ENCODE results near the gene GLS.
"Not testable (repeated sequence)": the region's sequence is repeated elsewhere in the genome, so short reads cannot be mapped to it uniquely, and the experiment has no call there.

GLS gene

DNA sequence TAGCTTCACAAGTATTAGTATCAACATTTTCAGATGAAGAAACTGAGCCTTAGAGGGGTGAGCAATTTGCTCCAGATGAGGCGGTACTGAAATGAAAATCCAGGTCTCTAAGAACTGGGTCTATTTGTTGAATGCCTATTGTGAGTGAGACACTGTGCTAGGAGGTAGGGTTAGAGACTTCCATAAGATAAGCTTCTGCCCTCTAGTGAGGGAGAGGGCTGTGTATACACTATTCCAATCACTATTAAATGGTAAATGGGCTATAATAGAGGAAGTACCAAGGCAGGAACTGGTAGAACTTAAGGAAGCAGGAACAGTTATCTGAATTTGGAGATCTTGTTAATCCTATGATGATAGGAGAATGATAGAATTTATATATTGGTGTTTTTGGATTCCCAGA is 23.6 kb upstream of the GLS start:
- no peak for DNase-seq (ENCODE audit: low read depth)

DNA sequence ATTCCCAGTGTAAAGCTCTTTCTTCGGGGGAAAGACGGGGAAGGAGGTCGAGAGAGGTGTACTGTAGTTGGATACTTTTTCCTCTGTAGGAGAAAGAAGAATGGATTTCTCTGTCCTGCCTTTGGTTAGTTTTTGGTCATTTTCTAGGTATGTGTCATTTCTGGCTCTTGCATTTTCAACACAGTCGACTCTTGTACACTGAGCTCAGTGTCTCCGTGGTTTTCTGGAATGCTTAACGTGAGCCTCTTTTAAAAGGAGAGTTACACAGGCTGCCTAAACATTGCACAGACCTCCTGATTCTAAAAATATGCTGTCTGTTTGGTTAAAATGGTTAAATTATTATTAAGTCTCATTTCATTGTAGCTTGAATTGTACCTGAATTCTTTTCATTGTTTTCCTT is 21.8 kb upstream of the GLS start:
- DNase-seq (ENCODE audit: low read depth), result no peak

DNA sequence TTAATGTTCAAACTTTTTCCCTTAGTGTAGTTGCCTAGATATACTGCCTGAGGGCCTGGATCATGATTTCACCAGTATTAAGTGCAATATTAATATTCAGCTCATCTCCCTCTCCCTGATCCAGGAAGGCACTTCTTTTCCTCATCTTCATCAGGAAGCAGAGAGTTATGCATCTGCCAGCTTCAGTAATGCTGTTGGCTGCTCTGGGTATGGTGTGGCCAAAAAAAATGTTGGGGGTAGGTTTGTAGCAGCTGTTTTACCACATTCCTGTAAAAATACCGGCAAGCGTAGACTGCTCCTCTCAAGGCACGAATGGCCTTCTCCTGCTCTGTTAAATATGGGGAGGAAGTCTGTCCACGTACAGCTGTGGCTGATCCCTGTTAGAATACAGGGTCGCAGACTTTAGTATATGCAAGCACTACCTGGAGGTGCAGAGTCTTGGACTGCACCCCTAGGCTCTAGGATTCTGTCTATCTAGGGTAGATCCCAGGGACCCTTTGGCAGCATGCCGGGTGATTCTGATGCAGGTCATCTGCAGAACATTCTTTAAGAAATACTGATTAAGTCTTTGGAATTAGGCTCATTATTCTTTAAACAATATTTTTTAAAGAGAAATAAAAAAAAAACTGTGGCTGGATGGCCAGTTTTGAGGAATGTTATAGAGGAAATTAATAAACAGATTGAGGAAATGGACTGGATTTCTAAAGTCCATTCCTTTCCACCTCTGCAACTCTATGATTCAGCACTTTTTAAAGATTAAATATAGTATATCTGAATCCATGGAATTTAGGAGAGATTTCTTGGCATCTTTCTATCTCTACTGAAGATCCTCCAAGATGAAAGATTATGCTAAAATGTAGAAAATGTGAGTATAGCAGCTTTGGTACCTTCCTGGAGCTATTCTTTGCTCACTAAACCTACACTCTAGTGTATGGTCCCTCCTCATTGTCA is 21.0 kb upstream of the GLS start:
- no peak for DNase-seq (ENCODE audit: low read depth)

DNA sequence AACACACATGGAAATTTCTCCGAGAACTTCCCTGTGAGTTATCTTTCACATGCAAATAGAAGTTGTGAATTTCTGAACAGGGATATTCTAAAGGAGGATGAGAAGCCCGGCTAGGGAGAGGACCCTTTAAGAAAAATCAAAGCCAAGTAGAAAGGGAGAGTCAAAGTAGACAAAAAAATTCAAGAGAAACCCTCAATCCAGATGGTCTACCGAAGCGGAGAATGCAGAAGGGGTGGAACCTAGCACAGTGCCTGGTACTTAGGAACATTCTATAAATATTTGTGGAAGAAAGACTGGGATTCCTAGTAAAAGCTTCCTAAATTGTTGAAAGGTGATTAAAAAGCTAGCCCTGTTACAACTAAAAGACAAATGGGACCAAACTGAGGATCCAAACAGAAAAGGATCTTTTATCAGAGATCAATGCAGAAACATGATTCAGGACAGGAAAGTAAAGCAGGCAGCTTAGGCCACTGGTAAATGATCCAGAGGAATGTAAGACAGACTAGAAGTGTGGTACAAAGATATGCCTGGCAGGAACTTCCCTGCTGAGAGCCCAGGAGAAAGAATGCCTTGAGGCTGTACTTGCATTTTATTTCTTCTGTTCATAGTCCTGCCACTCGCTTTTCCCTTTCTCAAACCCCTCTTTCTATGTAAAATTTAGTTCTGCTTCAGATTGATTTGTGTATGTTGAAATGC is 19.5 kb upstream of the GLS start:
- DNase-seq (ENCODE audit: low read depth), result no peak

DNA sequence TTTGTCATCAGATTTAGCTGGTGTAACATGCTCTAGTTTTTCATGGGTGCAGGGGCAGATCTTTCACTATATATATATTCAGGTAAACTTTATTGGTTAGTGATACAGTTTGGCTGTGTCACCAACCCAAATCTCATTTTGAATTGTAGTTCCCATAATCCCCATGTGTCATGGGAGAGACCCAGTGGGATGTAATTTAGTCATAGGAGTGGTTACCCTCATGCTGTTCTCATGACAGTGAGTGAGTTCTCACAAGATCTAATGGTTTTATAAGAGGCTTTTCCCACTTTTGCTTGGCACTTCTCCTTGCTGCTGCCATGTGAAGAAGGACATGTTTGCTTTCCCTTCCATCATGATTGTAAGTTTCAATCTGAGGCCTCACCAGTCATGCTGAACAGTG is 18.5 kb upstream of the GLS start:
- DNase-seq (ENCODE audit: low read depth), result not testable (repeated sequence)

DNA sequence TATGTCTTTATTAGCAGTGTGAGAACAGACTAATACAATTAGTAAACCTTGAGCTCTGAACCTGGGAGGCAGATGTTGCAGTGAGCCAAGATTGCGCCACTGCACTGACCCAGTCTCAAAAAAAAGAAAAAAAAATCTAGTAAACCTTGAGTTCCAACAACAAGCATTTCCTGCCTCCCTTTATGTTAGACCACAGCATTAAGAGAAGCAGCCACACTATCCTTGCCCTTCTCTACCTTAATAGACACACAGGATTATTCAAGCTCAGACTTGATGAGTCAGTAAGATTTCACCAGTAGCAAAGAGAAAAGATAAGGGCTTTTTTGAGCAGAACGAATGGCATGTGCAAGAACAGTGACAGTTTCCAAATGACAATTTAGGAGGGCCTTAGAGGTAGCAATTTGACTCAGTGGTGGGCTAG is 18.0 kb upstream of the GLS start:
- DNase-seq (ENCODE audit: low read depth), result no peak

DNA sequence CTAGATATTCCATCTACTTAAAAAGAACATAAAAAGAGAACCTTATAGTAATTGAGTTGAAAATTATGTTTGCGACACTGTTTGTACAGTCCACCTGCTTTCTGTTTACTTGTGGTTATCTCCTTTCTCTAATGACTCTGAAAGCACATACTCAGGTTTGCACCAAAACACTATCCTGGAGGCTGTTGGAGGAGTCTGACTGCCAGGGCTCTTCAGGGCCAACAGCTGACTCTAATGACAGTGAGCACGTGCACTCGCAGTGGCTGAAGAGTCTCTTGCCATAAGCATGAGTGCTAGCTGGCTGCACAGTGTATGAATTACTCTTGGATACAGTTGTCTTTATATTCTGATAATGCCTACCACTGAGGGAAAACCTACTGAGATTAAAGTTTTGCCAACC is 16.7 kb upstream of the GLS start:
- DNase-seq (ENCODE audit: low read depth), result no peak

DNA sequence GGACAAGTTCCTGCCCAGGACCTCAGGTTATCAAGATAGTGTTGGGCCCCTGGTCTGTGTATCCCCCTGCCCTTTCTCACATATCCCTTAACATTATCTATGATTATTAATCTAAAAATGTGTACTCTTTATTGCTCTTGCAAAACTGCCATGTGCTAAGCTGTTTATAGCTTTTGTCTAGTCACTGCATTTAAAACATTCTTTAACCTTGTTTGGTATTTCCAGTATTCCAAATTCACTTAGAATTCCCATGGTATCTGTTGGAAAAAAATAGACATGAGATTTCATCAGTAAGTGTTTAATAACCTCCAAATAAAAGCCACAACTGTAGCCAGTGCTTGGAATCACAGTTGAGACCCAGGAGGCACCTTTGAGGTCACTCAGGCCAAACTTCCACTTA is 16.2 kb upstream of the GLS start:
- no peak for DNase-seq (ENCODE audit: low read depth)

DNA sequence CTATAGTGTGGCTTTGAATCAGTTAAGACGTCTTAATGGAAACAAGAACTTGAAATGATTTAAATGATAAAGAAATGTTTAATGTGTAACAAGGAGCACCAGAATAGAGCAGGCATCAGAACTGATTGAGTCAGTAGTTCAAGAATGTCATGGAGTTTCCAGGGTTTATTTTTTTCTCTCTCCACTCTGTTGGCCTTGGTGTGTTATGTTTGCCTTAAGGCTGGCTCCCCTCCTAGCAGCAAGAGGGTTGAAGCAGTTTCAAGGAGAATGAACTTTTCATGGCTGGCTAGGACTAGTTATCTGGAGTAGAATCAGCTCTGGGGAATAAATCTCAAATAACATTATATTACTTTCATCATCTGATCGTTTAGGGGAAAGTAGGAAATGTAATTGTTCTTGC is 13.4 kb upstream of the GLS start:
- no peak for DNase-seq (ENCODE audit: low read depth)

DNA sequence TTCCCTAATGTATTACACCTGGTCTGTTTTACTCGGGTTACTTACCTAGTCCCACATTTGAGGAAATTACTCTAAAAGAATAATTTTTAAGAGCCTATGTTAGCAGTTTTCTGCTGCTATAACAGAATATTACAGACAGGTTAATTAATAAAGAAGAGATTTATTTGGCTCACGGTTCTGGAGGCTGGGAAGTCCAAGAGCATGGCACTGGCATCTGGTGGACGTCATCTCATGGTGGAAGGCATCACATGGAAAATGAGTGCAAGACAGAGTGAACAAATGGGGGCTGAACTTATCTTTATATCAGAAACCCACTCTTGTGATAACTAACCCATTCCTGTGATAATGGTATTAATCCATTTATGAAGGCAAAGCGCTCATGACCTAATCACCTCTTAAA is 12.8 kb upstream of the GLS start:
- no peak for DNase-seq (ENCODE audit: low read depth)

DNA sequence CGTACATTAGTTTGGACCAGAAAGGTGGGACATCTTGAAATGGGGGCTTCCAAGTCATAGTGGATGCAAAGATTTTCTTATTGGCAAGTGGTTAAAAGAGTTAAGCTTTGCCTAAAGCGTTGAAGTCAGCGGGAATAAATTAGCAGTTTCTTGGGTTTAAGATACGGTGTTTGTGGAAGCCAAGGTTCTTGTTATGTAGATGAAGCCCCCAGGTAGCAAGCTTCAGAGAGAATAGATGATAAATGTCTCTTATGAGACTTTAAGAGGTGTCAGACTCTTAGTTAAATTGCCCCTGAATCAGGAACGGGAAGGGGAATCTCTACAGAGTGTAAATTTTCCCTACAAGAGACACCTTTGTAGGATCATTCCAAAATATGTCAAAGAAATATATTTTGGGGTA is 10.9 kb upstream of the GLS start:
- DNase-seq (ENCODE audit: low read depth), result no peak

DNA sequence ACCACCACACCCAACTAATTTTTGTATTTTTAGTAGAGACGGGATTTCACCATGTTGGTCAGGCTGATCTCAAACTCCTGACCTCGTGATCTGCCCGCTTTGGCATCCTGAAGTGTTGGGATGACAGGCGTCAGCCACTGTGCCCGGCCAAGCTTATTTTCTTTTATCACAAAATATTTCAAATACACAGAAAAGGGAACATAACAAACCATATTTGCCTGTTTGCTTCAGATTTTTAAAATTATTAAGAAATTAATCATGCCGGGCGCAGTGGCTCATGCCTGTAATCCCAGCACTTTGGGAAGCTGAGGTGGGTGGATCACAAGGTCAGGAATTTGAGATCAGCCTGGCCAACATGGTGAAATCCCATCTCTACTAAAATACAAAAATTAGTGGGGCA is 7.2 kb upstream of the GLS start:
- not testable (repeated sequence) for DNase-seq (ENCODE audit: low read depth)

DNA sequence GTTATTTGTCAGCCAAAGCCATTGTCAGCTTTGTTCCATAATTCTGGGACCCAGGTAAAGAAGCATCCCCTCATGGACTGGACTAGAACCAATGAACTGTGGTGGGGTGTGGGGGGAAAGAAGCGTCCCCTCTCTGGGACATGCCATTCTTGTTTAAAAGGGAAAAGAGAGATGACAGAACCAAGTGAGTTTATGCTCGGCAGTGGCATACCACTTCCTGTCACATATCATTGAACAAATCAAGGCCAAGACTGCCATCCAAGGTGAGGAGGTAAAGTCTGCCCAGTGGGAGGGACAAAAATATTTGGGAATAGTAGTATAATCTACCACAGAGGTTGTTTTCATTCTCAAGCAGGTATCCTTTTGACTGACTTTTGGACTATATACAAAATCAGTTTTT is 4.7 kb upstream of the GLS start:
- DNase-seq (ENCODE audit: low read depth), result no peak

DNA sequence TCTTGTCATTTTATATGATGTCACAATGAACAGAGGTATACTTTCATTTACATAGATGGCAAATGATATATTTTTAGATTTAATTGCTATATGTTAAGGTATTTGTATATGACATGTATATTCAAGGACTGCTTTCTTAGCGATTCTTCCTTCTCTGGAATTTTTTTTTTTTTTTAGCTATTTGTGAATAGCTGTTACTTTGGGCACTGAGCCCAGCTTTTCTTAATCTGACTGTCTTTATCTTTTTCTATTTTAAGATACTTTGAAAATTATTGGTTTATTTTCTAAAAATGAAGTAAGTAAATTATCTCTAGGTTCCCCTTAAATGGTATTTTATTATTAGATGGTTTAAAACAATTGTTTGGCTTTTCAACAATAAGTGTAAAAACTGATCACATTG is 4.0 kb upstream of the GLS start:
- DNase-seq (ENCODE audit: low read depth), result no peak

DNA sequence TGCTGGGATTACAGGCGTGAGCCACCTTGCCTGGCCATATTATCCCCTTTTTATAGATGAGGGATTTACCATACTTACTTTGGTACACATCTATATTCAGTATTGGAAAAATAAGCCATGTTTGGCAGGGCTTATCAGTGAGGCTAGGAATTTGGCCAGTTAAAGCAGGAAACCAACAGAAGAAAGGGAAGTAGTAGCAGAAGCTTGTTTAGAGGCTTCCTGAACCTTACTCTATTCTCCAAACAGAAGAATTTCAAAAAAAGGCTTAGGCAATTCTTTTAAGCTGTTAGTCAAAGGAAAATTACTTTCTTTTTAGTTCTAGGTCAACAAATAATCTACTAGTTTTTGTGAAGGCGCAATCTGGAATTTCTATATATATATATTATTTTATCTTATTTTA is 3.2 kb upstream of the GLS start:
- DNase-seq (ENCODE audit: low read depth), result no peak

DNA sequence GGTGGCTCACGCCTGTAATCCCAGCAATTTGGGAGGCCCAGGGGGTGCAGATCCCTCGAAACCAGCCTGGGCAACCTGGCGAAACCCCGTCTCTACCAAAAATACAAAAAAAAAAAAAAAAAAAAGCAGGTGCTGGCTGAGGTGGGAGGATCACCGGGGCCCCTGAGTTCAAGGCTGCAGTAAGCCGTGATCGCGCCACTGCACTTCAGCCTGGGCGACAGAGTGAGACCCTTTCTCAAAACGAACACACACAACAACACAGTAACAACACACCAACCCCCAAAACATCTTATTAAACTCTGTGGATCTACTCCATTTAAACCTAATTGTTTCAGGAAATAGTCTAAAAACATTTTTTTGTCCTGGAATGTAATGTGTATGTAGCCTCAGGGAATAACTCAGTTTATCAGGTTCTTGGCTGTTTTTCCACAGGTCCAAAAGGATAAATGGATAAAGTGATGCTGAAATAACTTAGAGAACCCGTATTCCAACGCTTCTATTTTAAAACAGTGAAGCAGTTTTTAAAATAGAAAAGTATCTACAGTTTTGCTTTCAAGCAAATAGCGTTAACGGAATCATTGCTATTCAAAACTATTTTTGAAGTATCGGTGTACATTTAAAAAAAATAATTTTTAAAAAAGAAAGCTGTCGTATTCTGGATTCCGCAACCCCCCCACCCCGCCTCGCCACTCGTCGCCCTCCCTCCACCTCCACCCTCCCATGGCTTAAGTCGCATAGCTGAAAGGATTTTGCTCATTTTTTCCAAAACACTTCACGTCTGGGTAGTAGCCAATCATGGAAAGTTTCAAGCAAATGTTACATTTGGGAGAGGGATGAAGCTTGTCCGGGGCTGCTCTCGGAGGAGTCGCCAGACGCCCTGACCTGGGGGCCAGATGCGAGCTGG is 895 bp upstream of the GLS start:
- DNase-seq (ENCODE audit: low read depth), result no peak

DNA sequence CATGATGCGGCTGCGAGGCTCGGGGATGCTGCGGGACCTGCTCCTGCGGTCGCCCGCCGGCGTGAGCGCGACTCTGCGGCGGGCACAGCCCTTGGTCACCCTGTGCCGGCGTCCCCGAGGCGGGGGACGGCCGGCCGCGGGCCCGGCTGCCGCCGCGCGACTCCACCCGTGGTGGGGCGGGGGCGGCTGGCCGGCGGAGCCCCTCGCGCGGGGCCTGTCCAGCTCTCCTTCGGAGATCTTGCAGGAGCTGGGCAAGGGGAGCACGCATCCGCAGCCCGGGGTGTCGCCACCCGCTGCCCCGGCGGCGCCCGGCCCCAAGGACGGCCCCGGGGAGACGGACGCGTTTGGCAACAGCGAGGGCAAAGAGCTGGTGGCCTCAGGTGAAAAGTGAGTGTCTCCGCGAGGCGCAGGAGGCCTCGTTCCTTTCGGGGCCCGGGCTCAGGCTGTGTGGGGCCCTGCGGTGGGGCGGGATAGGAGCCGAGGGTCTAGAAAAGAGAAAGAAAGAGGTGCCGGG is 520 bp downstream of the GLS start:
- no peak for DNase-seq (ENCODE audit: low read depth)

DNA sequence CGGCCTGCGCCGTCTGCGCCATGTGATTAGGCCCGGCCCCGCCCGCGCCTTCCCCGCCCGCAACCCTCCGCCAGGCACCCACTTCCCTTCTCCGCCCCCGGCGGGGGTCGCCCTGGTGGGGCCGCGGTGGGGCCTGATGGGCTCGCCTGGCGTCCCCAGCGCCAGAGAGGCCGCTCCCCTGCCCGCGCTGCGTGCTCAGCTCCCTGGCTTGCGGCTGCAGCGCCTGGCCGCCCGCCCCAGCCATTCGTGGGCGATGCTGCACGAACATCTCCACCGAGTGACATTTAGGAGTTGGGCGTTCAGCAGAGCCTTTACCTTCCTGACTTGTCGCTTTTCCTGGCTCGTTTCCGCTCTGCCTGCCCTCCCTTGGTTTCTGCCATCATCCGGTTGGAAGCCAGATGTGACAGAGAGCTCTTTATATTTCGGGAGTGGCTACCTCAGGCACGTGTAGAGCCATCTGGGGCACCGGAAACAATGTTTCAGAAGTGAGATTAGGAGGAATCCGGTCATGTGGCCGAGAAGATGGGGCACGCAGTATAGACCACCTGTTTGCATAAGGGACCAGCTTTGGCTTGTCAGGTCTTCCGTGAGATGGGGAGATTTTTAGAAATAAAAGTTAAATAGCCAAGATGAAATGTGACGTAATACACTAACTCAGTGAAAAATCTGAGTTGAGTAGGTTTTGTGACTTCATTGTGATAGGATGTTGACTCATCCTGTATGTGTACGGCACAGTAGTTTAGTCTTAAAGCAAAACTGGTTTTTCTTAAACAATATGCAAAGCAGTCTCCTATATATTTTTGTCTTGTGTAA is 1.2 kb downstream of the GLS start:
- peak; percentile 28 for DNase-seq (ENCODE audit: low read depth)

DNA sequence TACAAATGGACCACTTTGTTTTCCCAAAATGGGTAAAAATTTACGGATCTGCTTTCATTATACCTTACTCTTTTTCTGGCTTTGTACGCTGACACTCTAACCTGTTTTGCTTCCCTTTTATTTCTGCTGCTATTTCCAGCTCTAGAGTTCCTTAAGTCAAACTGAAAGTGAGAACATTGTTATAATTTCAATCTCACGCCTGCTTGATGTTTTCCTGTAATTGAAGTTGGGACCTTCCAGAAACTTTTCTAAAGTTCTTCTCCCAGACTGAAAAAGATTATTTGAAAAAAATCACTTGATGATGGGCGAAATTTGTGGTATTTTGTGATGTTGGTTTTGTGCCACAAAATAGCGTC is 1.8 kb downstream of the GLS start:
- no peak for DNase-seq (ENCODE audit: low read depth)

DNA sequence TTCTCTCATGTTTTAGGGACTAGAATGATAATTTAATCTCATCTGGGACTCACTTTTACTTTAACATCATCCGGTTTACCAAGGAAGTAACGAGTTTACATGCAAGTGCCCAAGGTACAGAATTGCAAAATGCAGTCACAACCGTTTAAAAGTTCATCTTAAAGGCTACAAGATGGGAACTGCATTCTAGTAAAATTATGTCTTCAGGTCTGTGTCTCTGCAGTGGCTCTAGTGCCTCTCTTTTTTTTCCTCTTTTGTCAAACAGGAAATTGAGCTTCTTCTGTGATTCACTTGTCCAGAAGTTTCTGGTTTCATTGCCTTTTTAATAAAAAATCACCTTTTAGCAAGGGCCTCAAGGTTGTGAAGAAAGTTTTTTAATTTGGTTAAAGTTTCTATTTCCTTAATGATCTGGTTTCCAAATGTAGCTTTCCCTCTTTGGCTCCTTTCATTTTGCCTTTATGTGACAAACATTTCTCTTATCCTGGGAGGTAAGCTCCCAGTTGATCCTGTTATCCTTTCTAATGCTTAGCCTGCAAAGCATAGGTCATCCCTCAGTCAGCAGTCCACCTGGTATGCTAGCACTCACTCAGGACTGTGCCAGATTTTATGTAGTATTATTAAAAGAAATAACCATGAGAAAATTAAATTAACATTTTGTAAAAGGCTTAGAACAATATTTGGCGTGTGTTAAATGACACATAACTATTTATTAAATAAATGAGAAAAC is 2.4 kb downstream of the GLS start:
- no peak for DNase-seq (ENCODE audit: low read depth)

DNA sequence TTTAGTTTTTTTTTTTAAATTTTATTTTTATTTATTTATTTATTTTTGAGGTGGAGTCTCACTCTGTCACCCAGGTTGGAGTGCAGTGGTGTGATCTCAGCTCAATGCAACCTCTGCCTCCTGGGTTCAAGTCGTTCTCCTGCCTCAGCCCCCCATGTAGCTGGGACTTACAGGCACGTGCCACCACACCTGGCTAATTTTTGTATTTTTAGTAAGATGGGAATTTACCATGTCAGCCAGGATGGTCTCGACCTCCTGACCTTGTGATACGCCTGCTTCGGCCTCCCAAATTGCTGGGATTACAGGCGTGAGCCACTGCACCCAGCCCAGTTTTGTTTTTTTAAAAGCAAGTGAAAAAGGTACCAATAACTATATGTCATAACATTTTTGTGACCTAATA is 5.2 kb downstream of the GLS start:
- DNase-seq (ENCODE audit: low read depth), result not testable (repeated sequence)
